Dendritic cell treated with granulocyte-macrophage colony-stimulating factor and Interleukin-4, amounts not matched to agents 40 ng/mL and 50 ng/mL, for 4 days (primary cell): ENCODE results near the gene SYNCRIP.
"Not testable (repeated sequence)": the region's sequence is repeated elsewhere in the genome, so short reads cannot be mapped to it uniquely, and the experiment has no call there.

Experiments used
- H3K27ac Mint-ChIP-seq: one replicate; pipeline ENCODE4 v1.8.0; 2022; ENCODE audit warnings: mild to moderate bottlenecking, mixed read lengths
- H3K27me3 Mint-ChIP-seq: one replicate; pipeline ENCODE4 v1.8.0; 2022; ENCODE audit warnings: mild to moderate bottlenecking, mixed read lengths
- H3K36me3 Mint-ChIP-seq: one replicate; pipeline ENCODE4 v1.8.0; 2022; ENCODE audit warnings: low read depth, mixed read lengths
- H3K4me1 Mint-ChIP-seq: one replicate; pipeline ENCODE4 v1.8.0; 2022; ENCODE audit warnings: low read depth, mixed read lengths
- H3K4me3 Mint-ChIP-seq: one replicate; pipeline ENCODE4 v1.8.0; 2022; ENCODE audit warnings: mild to moderate bottlenecking, moderate library complexity, mixed read lengths
- H3K9me3 Mint-ChIP-seq: one replicate; pipeline ENCODE4 v1.8.0; 2022; ENCODE audit warnings: mixed read lengths
- intact Hi-C: fragments of 100-400 bp; cut with micrococcal nuclease; formaldehyde crosslinking; loops from one replicate; pipeline ENCODE4 v1.15.0; 2022

Gene SYNCRIP

DNA sequence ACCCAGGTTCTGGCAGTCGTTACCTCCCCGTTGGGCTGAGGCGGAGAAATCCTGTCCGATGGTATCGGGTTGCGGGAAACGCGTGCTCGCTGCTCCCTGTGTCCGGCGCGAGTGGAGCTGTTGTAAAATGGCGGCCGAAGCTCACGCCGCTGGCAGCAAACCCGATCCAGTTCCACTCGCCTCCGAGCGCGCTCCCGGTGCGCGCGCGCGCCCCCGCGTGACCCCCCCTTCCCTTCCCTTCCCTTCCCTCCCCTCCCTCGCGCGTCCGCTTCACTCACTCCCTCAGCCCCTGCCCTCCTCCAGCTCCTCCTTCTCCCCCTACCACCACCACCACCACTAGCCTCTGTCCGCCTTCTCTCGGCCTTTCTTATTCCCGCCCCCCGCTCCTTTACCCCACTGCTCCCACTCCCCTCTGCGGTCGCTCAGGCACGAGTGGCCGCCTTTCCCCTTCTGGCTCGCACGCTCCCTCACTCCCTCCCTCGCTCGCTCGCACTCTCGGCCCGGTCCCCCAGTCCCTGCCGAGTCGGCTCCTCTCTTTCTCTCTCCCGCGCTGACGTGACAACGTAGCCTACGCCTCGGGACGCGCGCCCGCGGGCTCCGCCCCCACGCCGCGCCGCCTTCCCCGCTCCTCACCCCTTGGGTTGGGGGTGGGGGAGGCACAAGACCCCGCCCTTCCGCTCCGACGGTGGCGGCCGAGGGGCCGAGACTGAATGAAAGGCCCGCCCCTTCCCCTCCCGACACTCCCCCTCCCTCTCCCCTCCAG is at the start of gene SYNCRIP:
SYNCRIP (minus strand) TSS at position 113 of the 763 bp plus-strand sequence. CDS start 1,447 bp downstream, outside the sequence.
- peak within 1 kb of the TSS; percentile 99 for H3K4me3 Mint-ChIP-seq
- H3K9me3 Mint-ChIP-seq: peaks cover 12% of the 10 kb centered on the region
- H3K27ac Mint-ChIP-seq: peak within 1 kb of the TSS; percentile 100
- H3K27me3 Mint-ChIP-seq: no peaks in the 10 kb centered on the region
- H3K4me1 Mint-ChIP-seq: peaks cover 51% of the 10 kb centered on the region
- H3K36me3 Mint-ChIP-seq: peaks cover 54% of the 10 kb centered on the region
- intact Hi-C loops: loop anchor here (1.0 kb wide), 1 partner anchor 49 kb away; no protein-coding TSS in a partner anchor

DNA sequence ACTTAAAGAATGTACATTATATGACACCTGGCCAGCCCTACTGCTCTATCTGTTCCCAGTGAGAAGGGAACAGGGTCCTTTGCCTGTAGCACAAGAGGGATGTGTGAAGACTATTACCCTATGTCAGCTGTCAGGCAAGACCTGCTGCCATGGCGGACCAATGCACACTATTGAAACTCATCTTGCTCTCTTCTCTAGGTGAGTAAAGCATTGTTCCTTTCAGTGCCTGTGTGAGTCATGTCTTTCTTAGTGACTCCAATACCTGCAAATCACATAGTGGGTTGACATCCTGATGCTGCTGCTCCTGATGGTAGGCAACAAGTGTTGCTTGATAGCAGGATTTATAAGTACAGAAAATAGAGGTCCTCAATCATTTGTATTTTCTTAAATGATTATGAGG is 48.8 kb upstream of the SYNCRIP start:
- Mint-ChIP-seq H3K9me3 (no peaks in the 10 kb centered on the region), H3K27ac (no peak overlapping the region), H3K36me3 (no peaks in the 10 kb centered on the region), H3K4me1 (no peaks in the 10 kb centered on the region), H3K27me3 (peaks cover 2% of the 10 kb centered on the region), H3K4me3 (no peak overlapping the region)
- intact Hi-C loops: no loop called here

DNA sequence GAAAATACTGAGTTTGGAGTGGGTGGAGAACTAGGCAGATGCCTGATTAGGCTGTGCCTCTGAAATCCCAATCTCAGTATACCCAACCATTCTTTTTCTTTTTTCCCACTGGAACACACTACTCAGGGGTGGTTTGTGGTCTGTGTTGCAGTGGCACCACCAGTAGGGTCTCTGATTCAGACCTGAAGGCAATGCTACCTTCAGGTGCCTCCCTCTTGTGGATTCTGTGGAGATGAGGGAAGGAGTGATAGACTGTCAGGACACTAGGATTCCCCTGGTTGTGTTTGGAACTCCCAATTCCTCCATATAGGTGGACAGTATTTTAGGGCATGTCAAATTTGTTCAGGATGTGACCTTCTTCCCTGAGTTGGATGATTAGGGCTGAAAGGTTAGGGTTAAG is 47.4 kb upstream of the SYNCRIP start:
- H3K4me3 Mint-ChIP-seq: no peak overlapping the region
- no peaks in the 10 kb centered on the region for H3K9me3 Mint-ChIP-seq
- H3K36me3 Mint-ChIP-seq: no peaks in the 10 kb centered on the region
- H3K27me3 Mint-ChIP-seq: peaks cover 2% of the 10 kb centered on the region
- no peaks in the 10 kb centered on the region for H3K4me1 Mint-ChIP-seq
- H3K27ac Mint-ChIP-seq: no peak overlapping the region
- intact Hi-C loops: no loop called here

DNA sequence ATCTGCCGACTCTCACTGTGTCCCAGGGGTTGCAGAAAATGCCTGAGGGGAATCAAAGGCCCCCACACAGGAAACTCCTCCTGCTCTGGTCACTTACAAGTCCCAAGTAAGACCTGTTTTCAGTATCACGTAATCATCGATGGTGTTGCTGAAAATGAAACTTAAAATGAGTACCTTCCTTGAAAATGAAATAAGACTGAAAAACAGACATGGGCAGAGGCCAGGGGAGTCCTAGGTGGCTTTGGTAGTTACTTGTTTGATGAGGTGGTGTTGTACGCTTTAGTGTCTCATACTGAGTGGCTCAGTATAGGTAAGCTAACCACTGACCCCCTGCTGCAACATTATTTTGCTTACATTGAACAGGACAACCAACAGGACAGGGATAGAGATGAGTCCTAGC is 43.0 kb upstream of the SYNCRIP start:
- no peaks in the 10 kb centered on the region for H3K36me3 Mint-ChIP-seq

DNA sequence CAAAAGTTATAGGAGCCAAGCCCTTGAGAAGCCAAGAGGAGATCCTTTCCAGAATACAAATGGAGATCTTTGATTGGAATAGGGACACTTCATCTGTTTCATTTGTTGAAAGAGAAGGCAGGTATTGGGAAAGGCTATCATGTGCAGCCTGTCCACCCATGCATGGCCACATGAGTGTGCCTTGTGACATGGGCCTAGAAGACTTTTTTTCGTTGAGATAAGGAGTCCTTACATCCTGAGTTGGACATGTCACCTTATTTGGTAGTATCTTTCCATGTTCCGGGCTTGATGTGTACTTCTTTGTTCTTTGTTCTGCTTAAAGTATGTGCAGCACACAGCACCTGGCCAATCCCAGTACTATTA is 42.1 kb upstream of the SYNCRIP start:
- no peaks in the 10 kb centered on the region for H3K27me3 Mint-ChIP-seq
- H3K27ac Mint-ChIP-seq: no peak overlapping the region
- no peaks in the 10 kb centered on the region for H3K9me3 Mint-ChIP-seq
- intact Hi-C loops: no loop called here
- H3K4me3 Mint-ChIP-seq: no peak overlapping the region
- H3K4me1 Mint-ChIP-seq: no peaks in the 10 kb centered on the region
- H3K36me3 Mint-ChIP-seq: no peaks in the 10 kb centered on the region

More for the DNA sequence above, 43.0 kb upstream of the SYNCRIP start:
- H3K9me3 Mint-ChIP-seq: no peaks in the 10 kb centered on the region
- no peaks in the 10 kb centered on the region for H3K4me1 Mint-ChIP-seq
- H3K27me3 Mint-ChIP-seq: no peaks in the 10 kb centered on the region
- no peak overlapping the region for H3K4me3 Mint-ChIP-seq
- intact Hi-C loops: no loop called here
- no peak overlapping the region for H3K27ac Mint-ChIP-seq

DNA sequence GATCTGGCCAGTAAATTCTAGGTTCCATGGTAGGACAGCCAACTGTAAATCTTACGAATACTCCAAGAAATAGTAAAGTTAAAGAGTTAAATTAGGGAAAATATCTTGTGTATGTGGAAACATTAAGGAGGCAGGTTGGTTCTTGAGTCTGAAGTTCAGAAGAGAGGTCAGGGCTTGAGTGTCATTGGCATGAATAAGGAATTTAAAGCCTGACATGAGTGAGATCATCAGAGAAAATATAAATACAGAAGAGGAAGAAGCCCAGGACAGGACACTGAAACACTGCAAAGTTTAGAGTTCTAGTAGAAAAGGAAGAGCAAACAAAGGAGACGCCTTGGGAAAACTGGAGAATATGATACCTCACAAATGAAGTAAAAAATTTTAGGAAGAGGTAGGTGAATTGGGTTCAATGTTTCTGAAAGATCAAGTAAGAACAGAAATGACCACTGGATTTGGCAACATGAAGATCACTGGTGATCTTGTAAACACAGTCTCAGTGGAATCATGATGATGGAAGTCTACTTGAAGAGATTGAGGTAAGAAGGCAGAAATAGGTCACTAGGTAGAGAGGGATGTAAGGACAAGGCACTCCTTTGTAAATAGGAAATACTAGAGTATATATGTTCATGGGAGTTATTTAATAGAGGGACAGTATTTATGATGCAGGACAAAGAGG is 41.6 kb upstream of the SYNCRIP start:
- Mint-ChIP-seq H3K27me3 (no peaks in the 10 kb centered on the region), H3K4me1 (no peaks in the 10 kb centered on the region), H3K9me3 (no peaks in the 10 kb centered on the region), H3K36me3 (no peaks in the 10 kb centered on the region), H3K27ac (no peak overlapping the region), H3K4me3 (no peak overlapping the region)
- intact Hi-C loops: no loop called here

DNA sequence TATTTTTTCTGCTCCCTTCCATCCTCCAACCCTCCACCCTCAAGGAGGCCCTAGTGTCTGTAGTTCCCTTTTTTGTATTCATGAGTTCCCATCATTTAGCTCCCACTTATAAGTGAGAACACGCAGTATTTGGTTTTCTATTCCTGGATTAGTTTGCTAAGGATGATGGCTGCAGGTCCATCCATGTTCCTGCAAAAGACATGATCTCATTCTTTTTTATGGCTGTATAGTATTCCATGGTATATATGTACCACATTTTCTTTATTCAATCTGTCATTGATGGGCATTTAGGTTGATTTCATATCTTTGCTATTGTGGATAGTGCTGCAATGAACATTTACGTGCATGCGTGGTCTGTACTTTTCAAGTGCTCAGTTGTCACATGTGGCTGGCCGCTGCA is 39.2 kb upstream of the SYNCRIP start:
- H3K4me3 Mint-ChIP-seq, H3K27ac Mint-ChIP-seq, H3K27me3 Mint-ChIP-seq, H3K9me3 Mint-ChIP-seq, H3K4me1 Mint-ChIP-seq, intact Hi-C loops: not testable (repeated sequence)
- peaks cover 18% of the 10 kb centered on the region for H3K36me3 Mint-ChIP-seq

DNA sequence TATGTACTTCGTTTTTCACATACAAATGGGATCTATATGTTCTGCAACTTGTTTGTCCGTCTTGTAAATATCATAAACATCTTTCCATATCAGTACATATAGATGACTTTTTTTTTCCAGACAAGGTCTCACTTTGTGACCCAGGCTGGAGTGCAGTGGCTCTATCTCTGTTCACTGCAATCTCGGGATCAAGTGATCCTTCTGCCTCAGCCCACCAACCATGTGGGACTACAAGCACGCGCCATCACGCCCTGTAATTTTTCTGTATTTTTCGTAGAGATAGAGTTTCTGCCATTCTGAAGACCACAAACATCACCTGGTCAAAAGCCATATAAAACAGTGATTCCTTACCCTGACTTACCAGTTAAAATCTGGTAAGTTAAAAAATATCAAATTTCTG is 37.7 kb upstream of the SYNCRIP start:
- H3K4me1 Mint-ChIP-seq: peaks cover 17% of the 10 kb centered on the region
- H3K27ac Mint-ChIP-seq: no peak overlapping the region
- H3K27me3 Mint-ChIP-seq: no peaks in the 10 kb centered on the region
- H3K4me3 Mint-ChIP-seq: no peak overlapping the region
- intact Hi-C loops: no loop called here
- H3K36me3 Mint-ChIP-seq: peaks cover 33% of the 10 kb centered on the region
- no peaks in the 10 kb centered on the region for H3K9me3 Mint-ChIP-seq

DNA sequence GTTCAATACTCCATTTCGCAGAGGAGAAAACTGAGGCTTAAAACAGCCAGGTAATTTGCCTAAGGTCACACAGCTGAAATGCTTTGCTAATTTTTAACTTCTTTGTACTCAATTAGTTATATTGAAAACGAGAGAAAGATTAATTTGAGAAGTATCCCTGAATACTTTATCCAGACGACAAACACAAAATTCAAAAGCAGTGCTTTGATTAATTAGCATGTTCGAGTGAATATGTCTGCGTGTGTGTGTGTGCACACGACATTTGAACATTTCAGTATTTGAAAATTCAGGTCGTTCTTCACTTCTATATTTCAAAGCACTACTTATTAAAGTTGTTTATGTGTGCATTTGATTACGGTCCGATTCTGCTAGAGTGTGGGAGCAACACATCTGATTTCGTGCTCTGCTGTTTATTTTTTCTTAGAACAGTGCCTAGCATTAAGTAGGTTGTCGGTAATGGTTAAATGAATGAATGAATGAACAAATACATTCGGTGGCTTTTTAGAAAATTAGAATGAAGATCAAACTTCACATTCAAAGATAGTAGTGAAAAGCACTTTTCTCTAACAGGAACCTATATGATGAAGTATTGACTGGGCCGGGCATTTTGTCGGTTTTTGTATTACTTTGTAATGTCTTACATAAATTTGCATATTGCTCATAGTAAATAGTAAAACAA is 36.9 kb upstream of the SYNCRIP start:
- Mint-ChIP-seq H3K4me1 (peaks cover 20% of the 10 kb centered on the region), H3K36me3 (peaks cover 38% of the 10 kb centered on the region), H3K4me3 (peak overlapping the region; percentile 91), H3K9me3 (no peaks in the 10 kb centered on the region), H3K27me3 (no peaks in the 10 kb centered on the region), H3K27ac (peak overlapping the region; percentile 98)
- intact Hi-C loops: loop anchor here (10.0 kb wide), 1 partner anchor 55 kb away; no protein-coding TSS in a partner anchor

DNA sequence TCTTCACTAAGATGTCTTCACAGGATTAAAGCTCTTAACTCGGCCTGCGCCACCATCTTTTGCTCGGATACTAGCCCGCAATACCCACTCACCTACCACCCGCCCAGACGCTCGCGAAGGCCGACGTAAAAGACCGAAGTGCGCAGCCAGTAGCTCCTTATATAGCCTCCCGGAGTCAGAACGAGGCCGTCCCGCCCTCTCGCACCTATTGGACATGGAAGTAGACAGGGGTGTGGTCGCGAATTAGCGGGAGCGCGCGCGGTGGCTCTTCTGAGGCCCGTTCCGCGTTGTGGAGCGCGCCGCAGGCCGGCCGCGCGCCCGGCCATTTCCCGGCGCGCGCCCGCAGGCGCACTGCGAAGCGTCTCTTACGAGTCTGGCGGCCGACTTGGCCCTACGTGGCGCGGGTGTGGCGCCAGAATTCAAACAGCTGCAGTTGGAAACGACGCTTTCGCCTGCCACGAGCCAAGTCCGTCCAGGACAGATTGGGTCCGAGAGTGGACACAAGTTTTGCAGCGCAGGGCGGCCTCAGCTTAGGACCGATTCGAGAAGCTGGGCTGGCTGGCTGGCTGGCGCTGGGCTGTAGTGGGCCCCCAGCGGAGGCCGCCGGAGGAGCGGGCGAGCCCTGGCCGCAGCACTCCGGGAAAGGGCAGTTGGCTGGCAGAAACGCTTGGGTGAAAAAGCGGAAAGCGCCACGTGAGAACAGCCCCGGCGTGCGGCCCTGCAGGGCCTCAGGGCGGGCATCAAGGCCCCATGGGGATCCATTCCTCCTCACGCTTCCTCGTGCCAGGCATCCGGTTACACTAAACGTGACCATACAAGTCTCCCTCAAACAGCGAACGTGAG is 36.1 kb upstream of the SYNCRIP start:
- no peaks in the 10 kb centered on the region for H3K9me3 Mint-ChIP-seq
- peak overlapping the region; percentile 98 for H3K27ac Mint-ChIP-seq
- peaks cover 28% of the 10 kb centered on the region for H3K4me1 Mint-ChIP-seq
- H3K27me3 Mint-ChIP-seq: no peaks in the 10 kb centered on the region
- intact Hi-C loops: loop anchor here (1.0 to 10.0 kb wide), 3 partner anchors 35 to 85 kb away; no protein-coding TSS in a partner anchor
- peak overlapping the region; percentile 91 for H3K4me3 Mint-ChIP-seq
- H3K36me3 Mint-ChIP-seq: peaks cover 44% of the 10 kb centered on the region

DNA sequence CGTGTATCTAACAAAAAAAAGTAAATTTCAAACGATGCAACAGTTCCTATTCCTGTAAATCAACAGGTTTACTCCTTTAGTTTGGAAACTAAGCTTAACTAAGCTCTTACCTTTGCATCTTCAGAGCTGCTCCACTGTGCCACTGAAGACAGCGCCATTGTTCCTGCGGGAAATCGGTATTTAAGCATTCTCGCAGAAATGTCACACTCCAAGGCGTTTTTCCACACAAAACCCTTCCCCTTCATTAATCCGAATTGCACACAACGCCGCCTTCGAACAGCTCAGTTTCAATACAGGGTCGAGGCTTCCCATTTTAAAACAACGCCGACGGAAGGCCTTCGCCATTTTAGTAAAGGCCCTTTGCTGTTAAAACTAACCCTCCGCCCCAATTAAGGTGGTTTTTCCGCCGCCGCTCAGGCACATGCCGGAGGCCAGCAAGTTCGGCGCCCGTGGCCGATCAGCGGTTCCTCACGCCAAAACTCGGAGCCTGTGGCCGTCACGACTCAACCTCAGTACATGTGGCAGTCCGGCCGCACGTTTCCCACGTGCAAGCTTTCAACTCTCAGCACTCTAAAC is 35.4 kb upstream of the SYNCRIP start:
- H3K4me3 Mint-ChIP-seq: peak overlapping the region; percentile 91
- intact Hi-C loops: loop anchor here (1.0 to 10.0 kb wide), 3 partner anchors 34 to 84 kb away; no protein-coding TSS in a partner anchor
- H3K9me3 Mint-ChIP-seq: no peaks in the 10 kb centered on the region
- peaks cover 35% of the 10 kb centered on the region for H3K4me1 Mint-ChIP-seq
- no peaks in the 10 kb centered on the region for H3K27me3 Mint-ChIP-seq
- H3K36me3 Mint-ChIP-seq: peaks cover 51% of the 10 kb centered on the region
- peak overlapping the region; percentile 98 for H3K27ac Mint-ChIP-seq

DNA sequence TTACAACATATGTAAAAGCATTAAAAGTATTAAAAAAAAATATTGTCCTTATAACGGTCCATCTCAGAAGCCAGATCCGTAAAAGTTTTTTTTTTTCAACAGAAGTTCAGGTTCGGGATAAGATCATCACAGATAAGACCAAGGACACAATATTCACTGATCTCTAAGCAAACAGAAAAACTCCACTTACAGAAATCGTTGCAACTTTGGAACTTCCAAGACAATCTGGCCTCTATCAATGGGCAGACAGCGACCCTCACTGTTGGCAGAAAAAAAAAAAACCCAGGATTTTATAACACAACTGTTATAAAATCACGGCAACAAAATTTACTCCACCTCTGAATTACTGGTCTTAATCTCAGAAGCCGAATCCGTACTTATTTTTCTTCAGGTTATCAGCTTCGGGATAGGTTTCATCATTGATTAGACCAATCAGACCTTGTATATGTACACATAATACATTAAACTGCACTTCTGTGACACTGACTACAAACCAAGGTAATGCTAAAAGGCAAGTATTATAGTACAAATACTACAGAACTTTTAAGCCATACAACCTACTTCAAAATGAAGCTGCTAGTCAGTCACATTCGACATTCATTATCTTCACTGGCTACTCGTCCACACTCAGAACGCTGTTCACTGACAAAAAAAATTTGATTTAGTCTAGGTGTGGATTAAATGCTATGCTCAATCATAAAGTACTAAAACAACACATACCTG is 34.7 kb upstream of the SYNCRIP start:
- Mint-ChIP-seq H3K27me3 (no peaks in the 10 kb centered on the region), H3K36me3 (peaks cover 57% of the 10 kb centered on the region), H3K4me3 (peak overlapping the region; percentile 91), H3K27ac (peak overlapping the region; percentile 98), H3K9me3 (no peaks in the 10 kb centered on the region), H3K4me1 (peaks cover 37% of the 10 kb centered on the region)
- intact Hi-C loops: loop anchor here (10.0 kb wide), 1 partner anchor 53 kb away; no protein-coding TSS in a partner anchor
